Activated CD8-positive, alpha-beta memory T cell treated with anti-CD3 and anti-CD28 coated beads, Interleukin-2, amount 50 U/mL, for 24 hours (primary cell): ENCODE results near the gene HDGFL2.
A peak's percentile ranks its signal among the peaks of the same experiment; 100 is the strongest.
"Not testable (repeated sequence)": the region's sequence is repeated elsewhere in the genome, so short reads cannot be mapped to it uniquely, and the experiment has no call there.

Source experiments
- DNase-seq: peaks from one replicate; pipeline ENCODE4 v3.0.0-alpha.2; 2020; ENCODE audit errors: extremely low read depth

The HDGFL2 gene

GRCh38 chr19:4534836-4535658 is 63.0 kb downstream of the HDGFL2 start, which contains the start of gene PLIN5:
Gene PLIN5, minus strand, starts transcription at chr19:4535224. Its CDS starts 1,150 bp downstream, at chr19:4534074.
- peak; percentile 12 for DNase-seq

- no peak for DNase-seq
Observed at GRCh38 chr19:4536798-4537197, 64.7 kb downstream of the HDGFL2 start.

GRCh38 chr19:4537953-4538600 is 66.0 kb downstream of the HDGFL2 start:
- DNase-seq, result no peak

GRCh38 chr19:4538601-4538954 is 66.5 kb downstream of the HDGFL2 start:
- no peak for DNase-seq

GRCh38 chr19:4539169-4539692 is 67.1 kb downstream of the HDGFL2 start:
- no peak for DNase-seq

- no peak for DNase-seq
Observed at GRCh38 chr19:4539693-4540581, 67.8 kb downstream of the HDGFL2 start, which contains the start of gene LRG1. Gene LRG1, minus strand, starts transcription at chr19:4540036. Its CDS starts 23 bp downstream, at chr19:4540013.

- no peak for DNase-seq
Observed at GRCh38 chr19:4541114-4541805, 69.2 kb downstream of the HDGFL2 start.

GRCh38 chr19:4541806-4542145 is 69.7 kb downstream of the HDGFL2 start:
- DNase-seq, result not testable (repeated sequence)

- no peak for DNase-seq
Observed at GRCh38 chr19:4542896-4543841, 71.1 kb downstream of the HDGFL2 start.

GRCh38 chr19:4543842-4544647 is 71.9 kb downstream of the HDGFL2 start:
- DNase-seq, result no peak

- no peak for DNase-seq
Observed at GRCh38 chr19:4547303-4548237, 75.5 kb downstream of the HDGFL2 start.

GRCh38 chr19:4548238-4548584 is 76.1 kb downstream of the HDGFL2 start:
- DNase-seq, result no peak

- no peak for DNase-seq
Observed at GRCh38 chr19:4550018-4550417, 77.9 kb downstream of the HDGFL2 start.

GRCh38 chr19:4550479-4551050 is 78.5 kb downstream of the HDGFL2 start:
- no peak for DNase-seq
